ENCODE data around the gene EXOSC10. TPM values are rescaled to one million over a fixed set of nuclear protein-coding genes. Genes with fewer than 3 reads are reported as not detected.
"Not testable (repeated sequence)": the region's sequence is repeated elsewhere in the genome, so short reads cannot be mapped to it uniquely, and the experiment has no call there.

EXOSC10 gene
- total RNA-seq, 1 donor from 2014 or later, result 64.1 TPM

- Histone ChIP-seq H3K36me3 (ENCODE audit: control insufficient read depth, insufficient read depth, low read length) (no peaks in the 10 kb centered on the region), H3K4me3 (ENCODE audit: low read depth, low read length) (no peak overlapping the region), H3K27me3 (ENCODE audit: control insufficient read depth, insufficient read depth, low read length) (peaks cover 11% of the 10 kb centered on the region)
- no peak for TF ChIP-seq CTCF (IDR thresholded peaks at IDR 0.05; ENCODE audit: insufficient read depth, low read length, poor library complexity, severe bottlenecking)
- no peak for DNase-seq (ENCODE audit: low read depth)
Measured at GRCh38 chr1:11041048-11041447, 58.6 kb downstream of the EXOSC10 start.

GRCh38 chr1:11040105-11040429 is 59.6 kb downstream of the EXOSC10 start:
- H3K36me3 ChIP-seq (ENCODE audit: control insufficient read depth, insufficient read depth, low read length), result not testable (repeated sequence)

GRCh38 chr1:11039351-11040104 is 60.1 kb downstream of the EXOSC10 start:
- Histone ChIP-seq H3K27me3 (ENCODE audit: control insufficient read depth, insufficient read depth, low read length) (peaks cover 5% of the 10 kb centered on the region), H3K36me3 (ENCODE audit: control insufficient read depth, insufficient read depth, low read length) (no peaks in the 10 kb centered on the region), H3K4me3 (ENCODE audit: low read depth, low read length) (no peak overlapping the region)
- no peak for TF ChIP-seq CTCF (IDR thresholded peaks at IDR 0.05; ENCODE audit: insufficient read depth, low read length, poor library complexity, severe bottlenecking)
- no peak for DNase-seq (ENCODE audit: low read depth)

More at GRCh38 chr1:11040105-11040429, 59.6 kb downstream of the EXOSC10 start:
- H3K4me3 ChIP-seq (ENCODE audit: low read depth, low read length); H3K27me3 ChIP-seq (ENCODE audit: control insufficient read depth, insufficient read depth, low read length); DNase-seq (ENCODE audit: low read depth): not testable (repeated sequence)

- no peaks in the 10 kb centered on the region for H3K36me3 ChIP-seq (ENCODE audit: control insufficient read depth, insufficient read depth, low read length)
- TF ChIP-seq CTCF (IDR thresholded peaks at IDR 0.05; ENCODE audit: insufficient read depth, low read length, poor library complexity, severe bottlenecking), result peak; percentile 98
- no peak overlapping the region for H3K4me3 ChIP-seq (ENCODE audit: low read depth, low read length)
- peaks cover 5% of the 10 kb centered on the region for H3K27me3 ChIP-seq (ENCODE audit: control insufficient read depth, insufficient read depth, low read length)
- peak; percentile 43 for DNase-seq (ENCODE audit: low read depth)
Measured at GRCh38 chr1:11037740-11038182, 61.9 kb downstream of the EXOSC10 start.

GRCh38 chr1:11037019-11037739 is 62.5 kb downstream of the EXOSC10 start:
- not testable (repeated sequence) for H3K27me3 ChIP-seq (ENCODE audit: control insufficient read depth, insufficient read depth, low read length); DNase-seq (ENCODE audit: low read depth); H3K4me3 ChIP-seq (ENCODE audit: low read depth, low read length); H3K36me3 ChIP-seq (ENCODE audit: control insufficient read depth, insufficient read depth, low read length)

GRCh38 chr1:11031624-11032262 is 67.9 kb downstream of the EXOSC10 start:
- no peaks in the 10 kb centered on the region for H3K27me3 ChIP-seq (ENCODE audit: control insufficient read depth, insufficient read depth, low read length)
- no peaks in the 10 kb centered on the region for H3K36me3 ChIP-seq (ENCODE audit: control insufficient read depth, insufficient read depth, low read length)
- no peak overlapping the region for H3K4me3 ChIP-seq (ENCODE audit: low read depth, low read length)
- no peak for DNase-seq (ENCODE audit: low read depth)
- no peak for TF ChIP-seq CTCF (IDR thresholded peaks at IDR 0.05; ENCODE audit: insufficient read depth, low read length, poor library complexity, severe bottlenecking)
